ENCODE measurements around the gene TSSK3.
"Not testable (repeated sequence)": the region's sequence is repeated elsewhere in the genome, so short reads cannot be mapped to it uniquely, and the experiment has no call there.

TSSK3 gene

DNA sequence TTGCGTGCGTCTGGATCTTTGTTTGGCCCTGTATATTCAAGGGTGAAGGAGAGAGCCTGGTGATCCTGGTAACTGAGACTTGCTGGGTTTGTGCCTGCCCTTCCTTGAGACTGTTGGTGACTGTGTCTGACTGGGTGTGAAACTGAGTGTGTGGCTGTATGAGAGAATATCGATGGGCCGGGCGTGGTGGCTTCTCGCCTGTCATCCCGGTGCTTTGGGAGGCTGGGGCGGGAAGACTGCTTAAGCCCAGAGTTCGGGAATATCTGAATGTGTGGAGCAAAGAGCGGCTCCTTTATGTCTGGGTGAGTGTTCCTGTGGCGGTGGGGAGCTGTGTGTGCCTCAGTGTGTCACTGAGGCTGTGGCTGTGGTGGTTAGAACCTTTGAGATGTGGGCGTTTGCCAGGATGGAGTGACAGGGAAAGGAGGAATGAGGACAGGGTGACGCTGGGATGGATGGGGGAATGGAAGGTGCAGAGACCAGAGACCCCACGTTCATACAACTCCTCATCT lies 23.6 kb upstream of the TSSK3 start:
- no peak for DNase-seq (ENCODE audit: low read depth)

DNA sequence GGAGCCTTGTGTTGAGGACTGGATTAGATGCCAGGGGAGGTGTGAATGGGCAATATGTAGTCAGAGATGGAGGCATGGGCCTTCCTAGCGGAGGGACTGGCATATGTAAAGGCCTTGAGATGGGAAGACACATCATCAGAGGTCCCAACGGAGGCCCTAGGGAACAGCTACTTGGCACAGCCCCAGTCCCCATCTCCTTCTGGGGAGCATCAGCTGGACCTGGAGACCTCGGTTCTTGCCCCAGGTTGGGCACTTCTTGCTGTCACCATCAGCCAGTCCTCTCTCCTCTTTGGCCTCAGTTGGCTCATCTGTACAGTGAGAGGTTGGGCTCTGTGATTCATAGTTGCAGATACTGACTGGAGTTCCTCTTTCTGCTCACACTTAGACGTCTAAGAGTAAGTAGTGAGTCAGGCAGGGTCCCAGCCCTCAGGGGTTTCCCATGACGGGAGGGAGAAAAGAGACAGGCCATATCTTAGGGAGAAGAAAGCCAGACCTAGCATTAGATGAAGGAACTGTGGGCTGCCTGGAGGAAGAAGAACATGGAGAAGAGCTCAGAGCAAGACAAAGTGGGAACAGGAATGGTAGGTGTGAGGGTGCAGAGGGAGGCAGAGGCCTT lies 22.9 kb upstream of the TSSK3 start:
- no peak for DNase-seq (ENCODE audit: low read depth)

DNA sequence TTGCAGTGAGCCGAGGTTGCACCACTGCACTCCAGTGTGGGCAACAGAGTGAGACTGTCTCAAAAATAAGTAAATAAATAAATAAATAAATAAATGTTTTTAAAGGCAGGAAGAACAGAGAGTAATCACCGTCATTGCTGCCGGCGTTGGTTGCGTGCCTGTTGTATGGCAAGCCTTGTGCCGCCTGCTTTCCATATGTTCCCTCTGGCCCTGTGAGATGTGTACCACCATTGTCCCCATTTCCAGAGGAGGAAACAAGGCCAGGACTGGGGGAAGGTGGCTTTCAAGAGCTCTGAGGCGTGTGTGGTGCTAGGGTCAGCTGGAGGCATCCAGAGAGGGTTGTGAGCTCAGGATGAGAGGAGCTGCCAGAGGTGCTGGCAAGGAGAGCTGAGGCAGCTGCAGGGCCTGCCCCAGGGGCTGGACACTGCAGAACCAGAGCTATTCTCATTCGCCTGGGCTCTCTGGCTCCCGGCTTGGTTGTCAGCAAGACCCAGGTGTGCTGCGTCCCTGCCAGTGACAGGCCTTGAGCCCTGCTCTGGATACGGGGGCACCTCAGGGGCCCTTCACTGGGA lies 21.1 kb upstream of the TSSK3 start:
- DNase-seq (ENCODE audit: low read depth) = no peak

DNA sequence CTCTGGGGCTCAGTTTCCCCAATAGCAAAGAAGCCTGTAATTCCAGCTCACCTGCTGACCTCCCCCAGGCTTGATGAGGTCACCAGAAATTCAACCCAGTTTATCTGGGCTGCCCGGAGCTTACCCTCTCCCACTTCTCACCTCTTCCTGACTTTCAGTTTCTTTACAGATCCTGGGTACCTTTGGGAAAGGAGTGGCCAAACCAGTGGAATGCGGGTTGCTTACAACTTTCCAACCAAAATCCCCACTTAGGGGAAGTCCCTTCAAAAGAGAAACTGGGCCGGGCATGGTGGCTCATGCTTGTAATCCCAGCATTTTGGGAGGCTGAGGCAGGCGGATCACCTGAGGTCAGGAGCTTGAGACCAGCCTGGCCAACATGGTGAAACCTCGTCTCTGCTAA lies 20.4 kb upstream of the TSSK3 start:
- no peak for DNase-seq (ENCODE audit: low read depth)

DNA sequence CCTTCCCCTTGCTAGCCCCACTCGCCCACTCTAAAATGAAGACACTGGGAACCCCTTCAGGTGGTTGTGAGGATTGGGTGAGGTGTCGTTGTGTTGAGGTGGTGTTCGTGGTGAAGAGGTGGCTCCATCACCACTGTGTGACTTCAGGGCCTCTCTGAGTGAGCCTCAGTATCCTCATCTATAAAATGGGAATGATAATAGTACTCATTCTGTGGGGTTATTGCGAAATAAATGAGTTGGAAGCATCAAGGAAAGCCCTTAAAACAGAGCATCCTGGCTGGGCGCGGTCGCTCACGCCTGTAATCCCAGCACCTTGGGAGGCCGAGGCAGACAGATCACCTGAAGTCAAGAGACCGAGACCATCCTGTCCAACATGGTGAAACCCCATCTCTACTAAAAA lies 19.6 kb upstream of the TSSK3 start:
- no peak for DNase-seq (ENCODE audit: low read depth)

DNA sequence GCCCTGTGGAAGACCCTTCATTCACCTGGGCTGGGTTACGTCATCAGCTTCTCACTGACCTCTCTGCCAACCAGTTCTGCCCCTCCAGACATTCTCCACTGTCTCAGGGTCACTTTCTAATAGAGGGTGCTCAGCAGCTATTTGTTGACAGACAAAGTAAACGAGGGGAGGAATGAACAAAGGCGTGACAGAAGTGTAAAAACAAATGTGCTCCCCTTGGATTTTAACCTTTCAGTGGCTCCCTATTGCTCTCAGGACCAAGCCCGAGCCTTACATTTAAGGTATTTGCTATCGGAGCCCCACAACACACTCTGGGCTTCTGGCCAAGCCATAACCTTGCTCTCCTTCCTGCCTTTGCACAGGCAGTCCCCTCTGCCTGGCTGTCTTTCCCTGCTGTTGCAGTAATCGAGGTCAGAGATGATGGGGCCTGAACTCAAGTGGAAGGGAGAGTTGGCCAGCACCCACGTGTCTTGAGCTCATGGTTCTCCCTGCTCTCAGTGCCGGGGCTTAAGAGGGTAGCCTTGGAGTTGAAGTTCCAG lies 17.0 kb upstream of the TSSK3 start:
- DNase-seq (ENCODE audit: low read depth) = no peak

DNA sequence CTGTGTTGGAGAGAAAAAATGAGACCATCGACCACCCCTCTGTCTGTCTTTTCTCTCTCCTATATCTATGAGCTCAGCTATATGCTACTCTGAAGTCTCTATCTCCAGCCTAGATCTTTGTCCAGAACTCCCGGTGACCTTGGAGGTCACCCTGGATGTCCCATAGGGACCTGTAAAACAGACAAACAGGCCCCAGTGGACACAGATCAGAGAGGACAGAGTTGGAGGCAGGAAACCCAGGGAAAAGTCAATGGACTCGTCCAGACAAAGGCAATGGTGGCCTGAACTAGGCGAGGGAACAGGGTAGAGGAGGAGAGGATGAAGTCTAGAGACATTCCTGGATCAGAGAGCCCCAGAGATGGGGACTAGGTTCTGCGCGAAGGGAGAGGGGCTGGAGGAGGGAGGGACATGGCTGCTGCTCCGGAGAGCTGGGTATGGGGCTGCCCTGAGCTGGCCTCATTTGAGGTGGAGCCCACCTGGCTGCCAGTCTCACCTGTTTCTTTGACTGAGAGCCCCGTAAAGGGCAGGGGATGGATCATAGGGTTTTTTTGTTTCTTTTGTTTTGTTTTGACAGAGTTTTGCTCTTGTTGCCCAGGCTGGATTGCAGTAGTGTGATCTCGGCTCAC lies 15.7 kb upstream of the TSSK3 start:
- DNase-seq (ENCODE audit: low read depth) = no peak

DNA sequence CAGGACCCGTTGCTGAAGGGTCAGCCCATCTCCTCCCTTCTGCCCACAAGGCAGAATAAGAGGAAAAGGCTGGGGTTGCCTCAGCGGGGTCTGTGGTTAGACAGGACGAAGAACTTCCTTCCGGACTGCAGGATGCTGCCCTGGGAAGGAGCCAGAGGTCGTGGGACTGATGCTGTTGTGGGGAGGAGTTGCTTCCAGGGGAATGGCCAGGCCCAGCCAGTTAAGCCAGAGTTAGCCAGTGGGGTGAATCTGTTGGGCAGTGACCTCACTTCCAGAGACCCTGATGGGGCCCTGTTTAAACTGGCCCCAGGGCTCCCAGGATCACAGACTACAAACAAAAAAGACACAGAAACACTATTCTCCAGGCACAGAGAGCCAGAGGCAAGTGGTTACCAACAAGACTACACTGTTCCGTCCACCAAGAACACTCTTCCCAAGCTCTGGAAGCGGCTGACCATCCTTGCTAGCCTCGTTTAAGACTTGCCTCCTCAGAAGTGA lies 13.1 kb upstream of the TSSK3 start:
- no peak for DNase-seq (ENCODE audit: low read depth)

DNA sequence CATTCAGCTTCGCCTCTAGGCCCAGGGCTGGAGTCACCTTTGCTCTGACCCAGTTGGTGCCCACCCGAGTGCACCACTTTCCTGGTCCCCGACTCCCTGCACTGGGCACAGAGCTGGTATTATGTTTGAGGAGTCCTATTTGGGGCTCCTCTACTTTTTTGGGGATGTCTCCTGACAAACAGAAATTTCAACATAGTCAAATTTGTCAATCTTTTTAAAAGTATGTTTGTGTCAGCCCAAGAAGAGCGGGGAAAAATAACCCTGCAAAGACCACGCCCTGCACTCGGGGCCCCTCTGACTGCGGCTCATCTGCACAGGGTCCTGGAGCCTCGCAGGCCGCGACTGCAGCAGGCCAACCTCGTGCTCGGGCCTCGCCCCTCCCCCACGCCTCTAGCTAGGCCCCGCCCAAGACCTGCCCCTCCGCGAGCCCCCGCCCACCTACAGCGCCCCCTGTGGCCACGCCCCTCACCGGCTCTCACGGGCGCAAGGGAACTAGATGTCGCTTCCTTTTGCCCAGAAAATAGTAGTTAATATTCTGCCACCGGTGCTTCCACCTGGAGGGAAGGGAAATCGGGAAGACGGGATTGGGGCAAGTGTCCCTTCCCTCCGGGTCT lies 11.4 kb upstream of the TSSK3 start:
- DNase-seq (ENCODE audit: low read depth) = peak; percentile 77

DNA sequence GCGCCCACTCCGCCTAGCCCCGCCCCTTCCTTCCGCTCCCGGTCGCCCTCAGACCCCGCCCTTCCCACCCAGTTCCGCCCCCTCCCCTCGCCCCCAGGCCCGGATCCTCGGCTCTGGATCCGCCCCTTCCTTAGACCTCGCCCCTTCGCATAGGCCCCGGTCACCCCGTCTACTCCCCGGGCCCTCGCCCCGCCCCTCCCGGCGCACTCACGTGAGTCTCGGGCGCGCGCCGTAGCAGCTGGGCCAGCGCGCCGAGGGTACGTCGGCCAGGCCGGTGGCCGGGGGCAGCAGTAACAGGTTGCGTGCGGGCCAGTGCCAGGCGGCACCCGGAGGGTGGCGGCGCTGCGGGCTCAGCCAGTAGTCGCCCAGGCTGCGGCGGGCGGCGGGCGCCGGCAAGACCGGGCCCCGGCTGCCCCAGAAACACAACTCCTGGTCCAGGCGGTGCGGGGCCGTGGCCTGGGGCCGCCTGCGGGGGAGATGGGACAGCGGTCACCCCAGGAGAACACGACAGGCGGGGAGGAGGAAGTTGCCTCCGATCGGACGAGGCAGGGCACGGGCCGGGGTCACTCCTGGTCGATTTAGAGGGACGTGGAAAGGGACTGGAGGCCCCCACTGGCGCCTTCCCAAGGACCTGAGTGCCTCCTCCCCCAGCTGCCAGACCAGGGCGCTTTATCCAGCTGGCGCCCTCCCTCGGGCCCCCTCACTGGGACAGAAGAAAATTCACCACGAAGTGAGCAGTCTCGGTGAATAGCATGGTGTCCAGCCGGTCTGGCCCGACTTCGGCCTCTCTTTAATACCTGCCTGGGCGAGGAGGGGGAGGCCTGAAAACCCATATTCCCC lies 10.7 kb upstream of the TSSK3 start:
- peak; percentile 87 for DNase-seq (ENCODE audit: low read depth)

DNA sequence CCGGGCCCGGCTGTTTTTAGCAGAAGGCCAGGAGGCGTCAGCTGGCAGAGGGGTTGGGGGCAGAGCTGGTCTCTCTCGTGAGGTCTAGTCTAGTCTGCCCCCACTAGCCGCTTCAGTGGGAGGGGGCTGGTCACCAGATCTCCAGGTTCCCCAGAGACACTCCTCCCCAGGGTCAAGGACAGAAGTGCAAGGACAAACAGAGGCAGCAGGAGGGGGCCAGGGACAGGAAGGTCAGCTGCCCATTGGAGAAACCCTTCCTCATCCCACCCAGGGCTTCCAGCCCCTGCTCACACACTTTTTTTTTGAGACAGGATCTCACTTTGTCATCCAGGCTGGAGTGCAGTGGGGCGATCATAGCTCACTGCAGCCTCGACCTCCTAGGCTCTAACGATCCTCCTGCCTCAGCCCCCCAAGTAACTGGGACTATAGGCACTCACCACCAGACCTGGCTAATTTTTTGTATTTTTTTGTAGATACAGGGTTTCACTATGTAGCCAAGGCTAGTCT lies 10.0 kb upstream of the TSSK3 start:
- no peak for DNase-seq (ENCODE audit: low read depth)

DNA sequence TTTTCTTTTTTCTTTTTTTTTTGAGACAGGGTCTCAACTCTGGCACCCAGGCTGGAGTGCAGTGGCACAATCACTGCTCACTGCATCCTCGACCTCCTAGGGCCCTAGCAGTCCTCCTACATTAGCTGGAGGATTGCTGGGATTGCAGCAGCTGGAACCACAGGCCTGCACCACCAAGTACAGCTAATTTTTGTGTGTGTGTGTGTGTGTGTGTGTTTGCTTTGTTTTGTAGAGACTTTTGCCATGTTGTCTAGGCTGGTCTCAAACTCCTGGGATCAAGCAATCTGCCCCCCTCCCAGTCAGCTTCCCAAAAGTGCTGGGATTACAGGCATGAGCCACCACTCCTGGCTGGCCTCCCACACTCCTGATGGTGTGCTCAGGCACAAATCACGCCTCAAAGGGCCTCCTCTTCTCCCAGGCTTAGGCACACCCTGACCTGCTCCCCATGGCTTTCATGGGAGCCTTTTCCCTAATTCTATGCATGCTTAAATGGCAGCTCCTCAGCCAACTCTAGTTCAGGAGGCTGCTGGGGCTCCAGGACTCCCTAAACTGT lies 9.4 kb upstream of the TSSK3 start:
- DNase-seq (ENCODE audit: low read depth) = no peak

DNA sequence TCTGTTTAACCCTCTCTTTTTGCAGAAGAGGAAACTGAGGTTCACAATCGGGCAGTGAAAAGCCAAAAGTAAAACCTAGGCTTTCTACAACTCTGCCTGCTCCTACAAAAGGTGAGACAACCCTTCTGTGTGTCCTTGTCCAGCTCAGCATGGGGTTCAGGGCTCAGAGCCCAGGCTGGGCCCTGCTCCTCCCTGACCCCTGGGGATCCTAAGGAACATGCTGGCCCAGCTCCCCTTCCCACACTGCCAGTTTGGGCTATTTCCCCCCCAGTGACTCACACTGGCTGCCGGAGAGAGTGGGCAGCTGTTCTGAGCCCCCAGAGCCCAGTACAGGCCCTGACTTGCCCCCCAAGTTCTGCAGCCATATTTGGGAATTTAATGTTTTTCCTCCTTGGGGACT lies 8.9 kb upstream of the TSSK3 start:
- DNase-seq (ENCODE audit: low read depth) = no peak

DNA sequence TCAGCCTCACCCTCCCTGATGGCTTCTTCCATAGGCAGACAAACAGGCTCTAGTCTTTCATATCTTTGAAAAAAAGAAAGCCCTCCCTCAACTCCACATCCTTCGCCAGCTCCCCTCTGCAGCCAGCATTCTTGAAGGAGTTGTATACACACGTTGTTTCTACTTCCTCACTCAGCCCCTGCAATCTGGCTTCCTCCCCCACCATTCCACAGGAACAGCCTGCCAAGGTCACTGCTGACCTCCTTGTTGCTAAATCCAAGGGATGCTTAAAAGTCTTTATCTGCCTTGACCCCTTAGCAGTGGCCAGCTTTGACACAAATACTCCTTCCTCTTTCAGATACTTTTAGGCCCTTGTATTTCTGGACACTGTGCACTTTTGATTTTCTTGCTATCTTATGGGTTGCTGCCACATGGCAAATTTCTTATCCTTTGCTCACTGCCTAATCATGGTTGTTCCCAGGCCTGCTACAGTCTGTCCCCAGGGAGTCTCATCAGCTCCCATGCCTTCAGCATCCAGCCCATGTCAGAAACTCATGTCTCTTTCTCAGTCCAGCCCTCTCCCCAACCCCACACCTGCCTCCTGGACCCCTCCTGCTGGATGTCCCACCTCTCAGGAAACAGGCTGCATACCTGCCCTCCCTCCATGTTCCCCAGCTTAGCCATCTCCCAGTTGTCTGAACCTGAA lies 8.3 kb upstream of the TSSK3 start:
- no peak for DNase-seq (ENCODE audit: low read depth)

DNA sequence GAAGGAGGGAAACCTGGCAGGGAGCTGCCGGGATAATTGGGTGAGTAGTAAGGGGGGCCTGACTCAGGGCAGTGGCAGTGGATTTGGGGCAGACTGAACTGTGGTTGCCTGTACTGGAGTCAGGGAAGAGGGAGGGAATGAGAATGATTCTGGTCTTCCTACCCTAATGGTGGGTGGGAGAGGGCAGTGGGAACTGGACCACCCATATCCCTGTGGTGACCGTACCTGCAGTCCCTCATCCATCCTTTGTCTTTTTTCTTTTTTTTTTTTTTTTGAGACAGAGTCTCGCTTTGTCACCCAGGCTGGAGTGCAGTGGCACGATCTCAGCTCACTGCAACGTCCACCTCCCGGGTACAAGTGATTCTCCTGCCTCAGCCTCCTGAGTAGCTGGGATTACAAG lies 6.6 kb upstream of the TSSK3 start:
- DNase-seq (ENCODE audit: low read depth) = not testable (repeated sequence)

DNA sequence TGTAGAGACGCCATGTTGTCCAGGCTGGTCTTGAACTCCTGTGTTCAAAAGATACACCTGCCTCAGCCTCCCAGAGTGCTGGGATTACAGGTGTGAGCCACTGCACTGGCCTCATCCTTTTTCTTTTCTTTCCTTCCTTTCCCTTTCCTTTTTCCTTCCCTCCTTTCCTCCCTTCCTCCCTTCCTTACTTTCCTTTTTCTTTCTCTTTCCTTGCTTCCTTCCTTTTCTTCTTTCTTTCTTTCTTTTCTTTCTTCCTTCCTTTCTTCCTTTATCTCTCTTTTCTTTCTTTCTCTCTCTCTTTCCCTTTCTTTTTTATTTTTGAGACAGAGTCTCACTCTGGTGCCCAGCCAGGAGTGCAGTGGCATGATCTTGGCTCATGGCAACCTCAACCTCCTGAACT lies 5.9 kb upstream of the TSSK3 start:
- DNase-seq (ENCODE audit: low read depth) = no peak

DNA sequence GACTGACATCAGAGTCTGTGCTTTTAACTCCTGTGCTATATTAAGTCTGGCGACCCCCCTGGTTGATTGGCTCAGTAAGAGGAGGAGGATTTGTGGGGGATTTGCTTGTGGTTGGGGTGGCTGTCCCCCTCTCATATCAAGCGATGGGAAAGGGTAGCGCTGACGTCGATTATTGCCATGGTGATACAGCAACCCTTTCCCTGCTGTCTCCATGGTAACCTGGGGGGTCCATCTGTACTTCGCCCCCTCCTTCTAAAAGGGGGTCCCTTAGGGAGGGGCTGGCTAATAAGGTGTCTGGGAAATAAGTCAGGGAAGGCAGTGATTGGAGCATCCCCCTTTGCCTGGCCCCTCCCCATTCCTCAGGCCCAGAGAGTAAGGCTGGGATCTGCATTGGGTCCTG lies 4.7 kb upstream of the TSSK3 start:
- no peak for DNase-seq (ENCODE audit: low read depth)

DNA sequence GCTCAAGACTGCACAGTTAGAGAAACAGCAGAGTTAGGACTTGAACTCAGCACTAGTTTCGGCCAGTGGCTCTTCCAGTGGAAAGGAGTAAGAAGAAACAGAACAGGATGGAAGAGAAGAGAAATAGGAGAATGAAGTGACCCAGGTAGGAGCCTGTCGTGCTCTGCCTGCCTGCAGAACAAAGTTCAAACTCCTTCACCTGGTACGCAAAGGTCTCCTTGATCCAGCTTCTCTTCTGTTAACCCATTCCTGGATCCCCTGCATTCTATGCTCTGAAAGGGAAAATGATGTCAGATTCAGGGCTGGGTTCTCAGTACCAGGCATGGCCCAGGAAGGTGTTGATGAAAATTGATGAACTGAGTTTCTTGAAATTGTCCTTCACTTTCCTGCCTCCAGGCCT lies 3.9 kb upstream of the TSSK3 start:
- DNase-seq (ENCODE audit: low read depth) = no peak

DNA sequence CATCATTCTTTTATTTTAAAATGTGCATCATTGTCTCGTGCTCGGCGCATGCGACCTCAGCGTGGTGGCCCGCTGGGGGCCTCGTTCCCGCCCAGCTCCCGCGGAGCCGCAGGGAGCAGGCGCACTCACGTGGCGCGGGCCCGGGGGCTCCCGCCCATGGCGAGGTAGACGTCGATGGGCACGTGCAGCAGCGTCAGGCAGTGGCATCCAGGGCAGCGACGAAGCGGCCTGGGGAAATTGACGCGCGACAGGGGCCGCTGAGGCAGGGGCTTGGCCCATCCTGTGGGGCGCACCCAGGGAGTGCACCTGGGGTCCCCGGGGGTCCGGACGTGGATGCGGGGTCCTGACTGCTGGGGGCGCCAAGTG lies 1.0 kb upstream of the TSSK3 start:
- DNase-seq (ENCODE audit: low read depth) = no peak

DNA sequence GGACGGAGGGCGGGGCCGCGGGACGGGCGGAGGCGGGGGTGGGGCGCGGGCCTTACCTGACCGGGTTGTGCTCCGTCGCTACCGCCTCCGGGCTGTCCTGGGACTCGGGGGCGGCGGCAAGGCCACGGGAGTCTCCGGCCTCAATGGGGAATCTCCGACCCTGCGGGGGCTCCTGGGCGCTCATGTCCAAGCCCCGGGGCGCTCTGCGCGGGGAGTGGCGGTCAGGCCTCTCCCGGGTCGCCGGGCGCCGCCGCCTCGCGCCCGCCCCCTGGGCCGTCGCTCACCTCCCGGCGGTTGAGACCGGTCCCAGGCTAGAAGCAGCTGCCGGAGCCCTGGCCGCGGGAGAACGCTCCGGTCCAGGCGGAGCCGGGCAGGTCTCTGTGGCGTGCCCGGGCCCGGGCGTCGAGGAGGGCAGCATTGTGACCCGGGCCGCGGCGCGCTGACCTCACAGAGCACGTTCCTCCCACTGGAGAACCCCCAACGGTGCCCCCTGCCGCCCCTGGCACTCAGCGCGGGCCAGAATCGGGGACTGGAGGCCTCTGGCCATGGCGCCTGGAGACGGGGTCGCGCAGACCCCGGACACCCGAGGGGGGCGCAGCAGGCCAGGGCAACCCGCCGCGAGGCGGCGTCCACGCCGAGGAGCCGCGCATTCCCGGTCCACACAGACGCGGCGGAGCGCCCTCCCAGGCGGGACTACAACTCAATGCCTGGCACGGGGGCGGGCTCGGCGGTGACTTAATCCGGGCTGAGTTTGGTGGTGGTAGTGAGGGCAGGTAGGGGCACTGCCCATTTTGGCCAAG lies 465 bp upstream of the TSSK3 start:
- DNase-seq (ENCODE audit: low read depth) = no peak
